Measurements from ENCODE around the gene TBCCD1.

DNA sequence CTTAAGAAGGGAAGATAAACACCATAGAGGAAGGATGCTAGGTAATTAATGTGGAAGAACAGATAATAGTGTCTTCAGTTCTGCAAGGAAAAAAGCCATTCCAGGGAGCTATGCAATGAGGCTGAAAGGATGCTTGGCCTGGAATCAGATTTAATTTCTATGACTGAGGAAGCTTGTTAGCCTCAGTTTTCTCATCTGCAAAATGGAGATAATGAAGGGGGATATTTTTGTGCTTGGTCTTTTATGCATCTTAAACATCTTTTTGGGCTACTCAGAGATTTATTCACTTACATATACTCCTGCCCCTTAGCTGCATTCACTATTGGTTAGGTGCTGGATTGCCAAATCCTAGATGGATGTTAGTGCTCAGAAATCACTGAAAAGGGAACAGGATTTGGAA lies 20.0 kb upstream of the TBCCD1 start:
- TF ChIP-seq SPI1 (IDR thresholded peaks at IDR 0.05; ENCODE audit: low read depth, low read length): no peak
- no peak for TF ChIP-seq POLR2A (IDR thresholded peaks at IDR 0.05; ENCODE audit: low read depth, low read length)
